NCI-H748 (cell line): ENCODE results near the gene LIMS2.

ENCODE experiments used
- DNase-seq: peaks from one replicate; lab custom pipeline; 2025; ENCODE audit not compliant: unreplicated experiment; lab: John Stamatoyannopoulos, UW

The LIMS2 gene

GRCh38 chr2:127675331-127676261 is at the start of gene LIMS2:
Gene LIMS2, minus strand, starts transcription at chr2:127675530. Its CDS starts 506 bp downstream, at chr2:127675024.
- DNase-seq, result peak; percentile 36

GRCh38 chr2:127722807-127723206 is 47.5 kb upstream of the LIMS2 start:
- DNase-seq, result no peak

- no peak for DNase-seq
Observed at GRCh38 chr2:127721978-127722355, 46.6 kb upstream of the LIMS2 start.

- DNase-seq, result no peak
Observed at GRCh38 chr2:127721311-127721977, 46.1 kb upstream of the LIMS2 start.

GRCh38 chr2:127719301-127720218 is 44.2 kb upstream of the LIMS2 start:
- DNase-seq, result no peak

GRCh38 chr2:127718271-127718670 is 42.9 kb upstream of the LIMS2 start:
- no peak for DNase-seq

GRCh38 chr2:127715778-127716449 is 40.6 kb upstream of the LIMS2 start:
- DNase-seq, result no peak

- DNase-seq, result no peak
Observed at GRCh38 chr2:127713562-127713961, 38.2 kb upstream of the LIMS2 start.

- no peak for DNase-seq
Observed at GRCh38 chr2:127712999-127713398, 37.7 kb upstream of the LIMS2 start.

- no peak for DNase-seq
Observed at GRCh38 chr2:127709336-127709735, 34.0 kb upstream of the LIMS2 start.

GRCh38 chr2:127707890-127708648 is 32.7 kb upstream of the LIMS2 start:
- no peak for DNase-seq

GRCh38 chr2:127706215-127706990 is 31.1 kb upstream of the LIMS2 start:
- DNase-seq, result no peak

- DNase-seq, result no peak
Observed at GRCh38 chr2:127705391-127706065, 30.2 kb upstream of the LIMS2 start.

GRCh38 chr2:127704641-127705390 is 29.5 kb upstream of the LIMS2 start:
- DNase-seq, result no peak

GRCh38 chr2:127703282-127703681 is 28.0 kb upstream of the LIMS2 start:
- DNase-seq, result no peak

- no peak for DNase-seq
Observed at GRCh38 chr2:127702395-127703009, 27.2 kb upstream of the LIMS2 start.

- peak; percentile 82 for DNase-seq
Observed at GRCh38 chr2:127701651-127702394, 26.5 kb upstream of the LIMS2 start.
